Endothelial cell (in vitro differentiated cells): ENCODE results near the gene KANK3. TPM values are rescaled to one million over a fixed set of nuclear protein-coding genes. Genes with fewer than 3 reads are reported as not detected.
"Not testable (repeated sequence)": the region's sequence is repeated elsewhere in the genome, so short reads cannot be mapped to it uniquely, and the experiment has no call there.

Experiments
- DNase-seq: peaks from one replicate; pipeline ENCODE4 v3.0.0; 2021; ENCODE audit warnings: low spot score
- H3K27ac Mint-ChIP-seq: one replicate; pipeline ENCODE4 v1.8.0; 2021; ENCODE audit warnings: mixed read lengths, inconsistent platforms; ENCODE audit not compliant: unreplicated experiment
- H3K27me3 Mint-ChIP-seq: one replicate; pipeline ENCODE4 v1.8.0; 2021; ENCODE audit warnings: mild to moderate bottlenecking, moderate library complexity, mixed read lengths, inconsistent platforms; ENCODE audit not compliant: unreplicated experiment
- H3K36me3 Mint-ChIP-seq: one replicate; pipeline ENCODE4 v1.8.0; 2021; ENCODE audit warnings: mild to moderate bottlenecking, low read depth, mixed read lengths, inconsistent platforms; ENCODE audit not compliant: unreplicated experiment
- H3K4me1 Mint-ChIP-seq: one replicate; pipeline ENCODE4 v1.8.0; 2021; ENCODE audit warnings: mild to moderate bottlenecking, mixed read lengths, inconsistent platforms; ENCODE audit not compliant: unreplicated experiment
- H3K4me3 Mint-ChIP-seq: one replicate; pipeline ENCODE4 v1.8.0; 2021; ENCODE audit warnings: mild to moderate bottlenecking, mixed read lengths, inconsistent platforms; ENCODE audit not compliant: unreplicated experiment
- H3K9me3 Mint-ChIP-seq: one replicate; pipeline ENCODE4 v1.8.0; 2021; ENCODE audit warnings: mixed read lengths, inconsistent platforms; ENCODE audit not compliant: unreplicated experiment
- total RNA-seq: library from RNA; stranded (reverse); fragmentation: NEBNext Ultra II Directional; extraction: Animal tissue kit (Norgen Biotek cat#: 25700); gene quantifications from one replicate; pipeline ENCODE4 v1.2.1, GENCODE V29; 2021; ENCODE audit not compliant: unreplicated experiment
- TF ChIP-seq, protein P1 (sequence below): fragments of 200-600 bp; sonication (generic); IDR thresholded peaks from one replicate; pipeline ENCODE4 v1.5.0; 2021; ENCODE audit warnings: antibody characterized with exemption; ENCODE audit not compliant: unreplicated experiment

The KANK3 gene
- total RNA-seq, 1 donor from 2014 or later, result 109 TPM

GRCh38 chr19:8343483-8343844, 402 bp upstream of the KANK3 start:
- Mint-ChIP-seq H3K4me3 (peak overlapping the region; percentile 84), H3K27me3 (peaks cover 17% of the 10 kb centered on the region), H3K27ac (peak overlapping the region; percentile 81), H3K36me3 (peaks cover 4% of the 10 kb centered on the region), H3K4me1 (peaks cover 29% of the 10 kb centered on the region), H3K9me3 (no peaks in the 10 kb centered on the region)
- DNase-seq, result no peak
- TF ChIP-seq, protein P1, sequence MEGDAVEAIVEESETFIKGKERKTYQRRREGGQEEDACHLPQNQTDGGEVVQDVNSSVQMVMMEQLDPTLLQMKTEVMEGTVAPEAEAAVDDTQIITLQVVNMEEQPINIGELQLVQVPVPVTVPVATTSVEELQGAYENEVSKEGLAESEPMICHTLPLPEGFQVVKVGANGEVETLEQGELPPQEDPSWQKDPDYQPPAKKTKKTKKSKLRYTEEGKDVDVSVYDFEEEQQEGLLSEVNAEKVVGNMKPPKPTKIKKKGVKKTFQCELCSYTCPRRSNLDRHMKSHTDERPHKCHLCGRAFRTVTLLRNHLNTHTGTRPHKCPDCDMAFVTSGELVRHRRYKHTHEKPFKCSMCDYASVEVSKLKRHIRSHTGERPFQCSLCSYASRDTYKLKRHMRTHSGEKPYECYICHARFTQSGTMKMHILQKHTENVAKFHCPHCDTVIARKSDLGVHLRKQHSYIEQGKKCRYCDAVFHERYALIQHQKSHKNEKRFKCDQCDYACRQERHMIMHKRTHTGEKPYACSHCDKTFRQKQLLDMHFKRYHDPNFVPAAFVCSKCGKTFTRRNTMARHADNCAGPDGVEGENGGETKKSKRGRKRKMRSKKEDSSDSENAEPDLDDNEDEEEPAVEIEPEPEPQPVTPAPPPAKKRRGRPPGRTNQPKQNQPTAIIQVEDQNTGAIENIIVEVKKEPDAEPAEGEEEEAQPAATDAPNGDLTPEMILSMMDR, result peak; percentile 4

- peaks cover 36% of the 10 kb centered on the region for H3K4me1 Mint-ChIP-seq
- H3K27me3 Mint-ChIP-seq, result peaks cover 19% of the 10 kb centered on the region
- peaks cover 8% of the 10 kb centered on the region for H3K36me3 Mint-ChIP-seq
- DNase-seq, result peak; percentile 35
- peak overlapping the region; percentile 86 for H3K4me3 Mint-ChIP-seq
- TF ChIP-seq, protein P1, result no peak
- H3K9me3 Mint-ChIP-seq, result no peaks in the 10 kb centered on the region
- peak overlapping the region; percentile 89 for H3K27ac Mint-ChIP-seq
These were observed 762 bp downstream of the KANK3 start for GRCh38 chr19:8342316-8342683.

GRCh38 chr19:8341504-8341903, 1.6 kb downstream of the KANK3 start:
- H3K36me3 Mint-ChIP-seq, result peaks cover 11% of the 10 kb centered on the region
- peaks cover 39% of the 10 kb centered on the region for H3K4me1 Mint-ChIP-seq
- H3K9me3 Mint-ChIP-seq, DNase-seq: not testable (repeated sequence)
- H3K4me3 Mint-ChIP-seq, result peak overlapping the region; percentile 86
- peak overlapping the region; percentile 89 for H3K27ac Mint-ChIP-seq
- peaks cover 19% of the 10 kb centered on the region for H3K27me3 Mint-ChIP-seq

DNA sequence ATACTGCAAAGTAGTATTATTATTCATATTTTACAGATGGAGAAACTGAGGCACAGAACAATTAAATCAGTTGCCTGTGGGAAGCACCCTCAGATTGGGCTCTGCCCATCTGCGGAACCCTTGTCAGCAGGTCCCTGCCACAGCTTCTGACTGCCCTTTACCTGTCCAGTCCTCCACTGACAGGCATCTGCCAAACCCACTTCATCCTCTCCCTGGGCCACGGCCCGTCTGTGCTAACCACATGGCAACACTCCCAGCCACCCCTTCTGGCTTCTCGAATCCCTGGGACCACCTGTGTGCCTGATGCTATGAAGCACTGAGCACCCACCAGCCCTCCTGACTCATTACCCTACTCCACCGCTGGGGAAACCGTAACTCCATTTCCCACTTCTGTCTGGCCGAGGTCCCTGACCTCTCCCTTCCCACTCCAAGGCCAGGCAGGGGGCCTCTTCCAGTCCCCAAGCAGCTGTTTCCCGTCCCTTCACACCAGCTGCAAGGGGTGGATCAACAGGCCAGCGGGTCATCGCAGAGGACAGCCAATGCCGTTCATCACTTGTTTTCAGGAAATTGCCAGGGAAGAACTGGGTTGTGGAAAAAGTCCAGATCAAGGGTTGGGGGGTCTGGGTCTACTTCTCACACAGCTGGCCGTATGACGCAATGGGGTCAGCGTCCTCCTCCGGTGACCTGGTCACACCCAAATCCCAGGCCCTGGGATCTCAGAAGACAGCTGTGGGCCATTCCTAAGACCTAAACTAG, 2.5 kb downstream of the KANK3 start:
- TF ChIP-seq, protein P1, result no peak
- H3K4me3 Mint-ChIP-seq, result peak overlapping the region; percentile 90
- H3K9me3 Mint-ChIP-seq, result no peaks in the 10 kb centered on the region
- H3K36me3 Mint-ChIP-seq, result peaks cover 15% of the 10 kb centered on the region
- H3K4me1 Mint-ChIP-seq, result peaks cover 42% of the 10 kb centered on the region
- peaks cover 19% of the 10 kb centered on the region for H3K27me3 Mint-ChIP-seq
- H3K27ac Mint-ChIP-seq, result peak overlapping the region; percentile 92
- peak; percentile 75 for DNase-seq

GRCh38 chr19:8338835-8339234, 4.2 kb downstream of the KANK3 start:
- Mint-ChIP-seq H3K4me3 (peak overlapping the region; percentile 88), H3K4me1 (peaks cover 42% of the 10 kb centered on the region), H3K27me3 (peaks cover 18% of the 10 kb centered on the region), H3K27ac (no peak overlapping the region), H3K9me3 (no peaks in the 10 kb centered on the region), H3K36me3 (peaks cover 19% of the 10 kb centered on the region)
- DNase-seq, result no peak
- TF ChIP-seq, protein P1, result no peak
